GM13976 (cell line): ENCODE measurements around the gene RELL1.

Experiments used
- DNase-seq: peaks from one replicate; pipeline ENCODE4 v3.0.0; 2012; ENCODE audit warnings: low spot score
- in situ Hi-C: fragments of 300-500 bp; cut with MboI; formaldehyde crosslinking; loops from one replicate; pipeline ENCODE4 v1.12.0; 2022; ENCODE audit warnings: low sequenced_read_pairs, mixed read lengths, inconsistent platforms; ENCODE audit not compliant: unreplicated experiment
- TF ChIP-seq, protein P1 (sequence below): IDR thresholded peaks from 2 replicates; pipeline ENCODE4 v1.5.1; 2012; ENCODE audit warnings: borderline replicate concordance, mild to moderate bottlenecking; ENCODE audit not compliant: insufficient read depth; ENCODE audit errors: extremely low read depth, missing control alignments, control extremely low read depth

The RELL1 gene

DNA sequence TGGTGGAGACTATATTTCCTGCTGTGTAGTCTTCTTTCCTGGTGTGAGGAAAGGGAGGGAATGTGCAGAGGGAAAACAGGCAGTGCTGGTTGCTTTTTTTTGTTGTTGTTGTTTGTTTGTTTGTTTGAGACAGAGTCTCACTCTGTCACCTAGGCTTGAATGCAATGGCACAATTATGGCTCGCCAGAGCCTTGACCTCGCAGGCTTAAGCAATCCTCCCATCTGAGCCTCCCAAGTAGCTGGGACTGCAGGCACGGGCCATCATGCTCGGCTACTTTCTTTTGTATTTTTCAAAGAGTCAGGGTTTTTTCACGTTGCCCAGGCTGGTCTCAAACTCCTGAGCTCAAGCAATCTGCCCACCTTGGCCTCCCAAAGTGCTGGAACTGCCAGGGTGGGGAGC lies 82.5 kb downstream of the RELL1 start:
- in situ Hi-C loops, result loop anchor here (10.0 kb wide), 1 partner anchor 181 kb away; no protein-coding TSS in a partner anchor
- TF ChIP-seq, protein P1, sequence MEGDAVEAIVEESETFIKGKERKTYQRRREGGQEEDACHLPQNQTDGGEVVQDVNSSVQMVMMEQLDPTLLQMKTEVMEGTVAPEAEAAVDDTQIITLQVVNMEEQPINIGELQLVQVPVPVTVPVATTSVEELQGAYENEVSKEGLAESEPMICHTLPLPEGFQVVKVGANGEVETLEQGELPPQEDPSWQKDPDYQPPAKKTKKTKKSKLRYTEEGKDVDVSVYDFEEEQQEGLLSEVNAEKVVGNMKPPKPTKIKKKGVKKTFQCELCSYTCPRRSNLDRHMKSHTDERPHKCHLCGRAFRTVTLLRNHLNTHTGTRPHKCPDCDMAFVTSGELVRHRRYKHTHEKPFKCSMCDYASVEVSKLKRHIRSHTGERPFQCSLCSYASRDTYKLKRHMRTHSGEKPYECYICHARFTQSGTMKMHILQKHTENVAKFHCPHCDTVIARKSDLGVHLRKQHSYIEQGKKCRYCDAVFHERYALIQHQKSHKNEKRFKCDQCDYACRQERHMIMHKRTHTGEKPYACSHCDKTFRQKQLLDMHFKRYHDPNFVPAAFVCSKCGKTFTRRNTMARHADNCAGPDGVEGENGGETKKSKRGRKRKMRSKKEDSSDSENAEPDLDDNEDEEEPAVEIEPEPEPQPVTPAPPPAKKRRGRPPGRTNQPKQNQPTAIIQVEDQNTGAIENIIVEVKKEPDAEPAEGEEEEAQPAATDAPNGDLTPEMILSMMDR, result no peak
- DNase-seq, result no peak

DNA sequence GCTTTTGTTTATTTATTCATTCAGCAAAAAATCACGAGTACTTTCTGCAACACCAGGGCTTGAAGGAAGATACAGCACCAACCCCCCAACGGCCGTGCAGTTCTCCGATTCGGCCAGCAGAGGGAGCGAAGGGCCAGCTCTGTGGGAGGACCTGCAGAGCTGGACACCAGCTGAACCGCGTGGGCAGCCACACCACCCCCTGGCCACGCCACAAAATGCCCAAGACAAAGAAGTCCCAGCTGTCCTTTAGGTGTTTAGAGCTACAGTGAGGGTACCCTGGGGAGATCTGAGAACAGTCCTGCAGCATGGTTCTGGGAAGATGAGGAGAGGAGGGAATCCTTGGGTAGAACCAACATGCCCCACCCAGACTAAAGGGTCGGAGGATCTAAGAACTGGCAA lies 83.1 kb downstream of the RELL1 start:
- TF ChIP-seq, protein P1, result peak; percentile 93
- in situ Hi-C loops, result loop anchor here (10.0 kb wide), 1 partner anchor 182 kb away; no protein-coding TSS in a partner anchor
- DNase-seq, result peak; percentile 85

GRCh38 chr4:37602454-37603069 lies 83.6 kb downstream of the RELL1 start:
- TF ChIP-seq, protein P1, result no peak
- DNase-seq, result no peak
- in situ Hi-C loops, result loop anchor here (10.0 kb wide), 1 partner anchor 182 kb away; no protein-coding TSS in a partner anchor

DNA sequence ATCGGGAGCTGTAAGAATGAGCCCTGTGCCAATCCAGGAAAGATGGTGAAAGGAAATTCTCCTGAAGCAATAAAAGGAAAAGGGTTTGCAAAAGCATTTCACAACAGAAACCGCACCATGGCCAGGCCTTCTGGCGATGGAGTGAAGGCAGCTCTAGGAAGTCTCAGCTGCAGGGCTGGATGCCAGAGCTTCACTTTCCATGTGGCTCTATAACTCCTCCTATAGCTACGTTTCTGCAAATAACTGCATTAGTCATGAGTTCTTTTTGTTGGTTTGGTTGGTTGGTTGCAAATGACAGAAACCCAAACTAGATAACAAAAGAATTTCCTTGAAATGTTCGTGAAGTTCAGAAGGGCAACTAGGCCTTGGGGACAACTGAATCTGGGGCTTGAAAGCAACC lies 84.6 kb downstream of the RELL1 start:
- in situ Hi-C loops, result loop anchor here (10.0 kb wide), 1 partner anchor 183 kb away; no protein-coding TSS in a partner anchor
- DNase-seq, result no peak
- TF ChIP-seq, protein P1, result no peak

- DNase-seq, result no peak
- in situ Hi-C loops, result loop anchor here (10.0 kb wide), 1 partner anchor 436 kb away; no protein-coding TSS in a partner anchor
- TF ChIP-seq, protein P1, result no peak
These were observed 86.9 kb downstream of the RELL1 start for GRCh38 chr4:37599092-37599790.

- no peak for DNase-seq
- TF ChIP-seq, protein P1, result no peak
- in situ Hi-C loops, result loop anchor here (10.0 kb wide), 1 partner anchor 438 kb away; no protein-coding TSS in a partner anchor
These were observed 89.1 kb downstream of the RELL1 start for GRCh38 chr4:37597034-37597433.
